GM12873 (cell line): ENCODE measurements around the gene ANTXR1.

Source experiments
- CTCF ChIP-seq: IDR thresholded peaks from 2 replicates; pipeline ENCODE4 v1.5.1; 2012; ENCODE audit warnings: low read depth, mild to moderate bottlenecking, moderate library complexity, low read length, control low read depth; ENCODE audit not compliant: insufficient read depth; ENCODE audit errors: missing control alignments

The ANTXR1 gene

DNA sequence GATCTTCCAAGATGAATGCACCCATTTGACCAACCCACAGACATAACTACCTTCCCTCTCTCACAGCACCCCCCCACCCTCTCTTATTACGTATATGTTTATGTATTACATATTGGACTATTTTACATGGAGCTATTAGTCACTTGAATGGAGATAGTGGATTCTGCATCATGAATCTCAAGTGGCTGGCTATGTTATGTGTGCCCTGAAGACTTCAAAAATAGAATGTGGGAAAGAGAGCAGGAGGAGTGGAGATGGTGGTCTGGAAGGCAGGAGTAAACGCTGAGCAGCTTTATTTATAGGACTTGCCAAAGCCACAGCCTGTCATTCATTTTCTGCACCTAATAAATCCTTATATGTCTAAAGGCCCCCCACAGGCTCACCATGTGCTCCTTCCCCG lies 4.9 kb downstream of the ANTXR1 start:
- no peak for TF ChIP-seq CTCF

GRCh38 chr2:69018678-69019095 lies 5.7 kb downstream of the ANTXR1 start:
- TF ChIP-seq CTCF = no peak

- TF ChIP-seq CTCF = no peak
Measured at GRCh38 chr2:69020496-69021426, 7.8 kb downstream of the ANTXR1 start.

GRCh38 chr2:69021727-69022126 lies 8.7 kb downstream of the ANTXR1 start:
- TF ChIP-seq CTCF = no peak

GRCh38 chr2:69022548-69022947 lies 9.6 kb downstream of the ANTXR1 start:
- no peak for TF ChIP-seq CTCF

DNA sequence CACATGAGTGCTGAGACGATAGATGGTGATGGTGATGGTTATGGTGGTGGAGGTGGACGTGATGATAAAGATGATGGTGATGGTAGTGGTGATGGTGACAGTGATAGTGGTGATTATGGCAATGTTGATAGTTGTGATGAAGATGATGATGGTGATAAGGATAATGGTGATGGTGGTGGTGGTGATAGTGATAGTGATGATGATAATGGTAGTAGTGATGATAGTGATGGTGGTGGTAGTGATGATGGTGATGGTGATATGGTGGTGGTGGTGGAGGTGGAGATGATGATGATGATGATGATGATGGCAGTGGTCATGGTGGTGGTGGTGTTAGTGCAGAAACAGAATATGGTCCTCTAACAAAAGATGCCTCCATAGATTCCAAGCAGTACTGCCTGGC lies 10.3 kb downstream of the ANTXR1 start:
- no peak for TF ChIP-seq CTCF

DNA sequence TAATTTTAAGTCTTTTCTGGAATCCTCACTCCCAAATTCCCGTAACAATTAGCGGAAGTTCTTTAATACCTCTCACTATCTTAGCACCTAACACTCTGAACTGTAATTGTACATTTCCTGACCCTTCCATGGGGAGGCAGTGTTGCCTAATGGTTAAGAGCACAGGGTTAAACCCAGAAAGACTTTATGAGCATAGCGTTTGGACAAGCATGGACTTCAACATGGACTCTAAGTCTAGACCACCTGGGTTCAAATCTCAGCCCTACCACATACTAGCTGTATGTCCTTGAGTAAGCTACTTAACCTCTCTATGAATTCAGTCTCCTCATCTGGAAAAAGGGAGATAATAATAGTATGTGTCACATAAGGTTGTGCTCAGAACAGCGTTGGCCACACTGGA lies 13.0 kb downstream of the ANTXR1 start:
- peak; percentile 65 for TF ChIP-seq CTCF
